Testis (tissue), 3 donors: Measurements from ENCODE around the gene KCTD3. TPM values are rescaled to one million over a fixed set of nuclear protein-coding genes. Genes with fewer than 3 reads are reported as not detected.

Source experiments
- DNase-seq: peaks from one replicate; pipeline ENCODE4 v3.0.0-alpha.2; 2019
- H3K27ac ChIP-seq, 2 donors: fragments of 200-600 bp; sonication (generic); one replicate each; pipeline ENCODE4 v1.5.1; 2019
- H3K27me3 ChIP-seq: fragments of 200-600 bp; sonication (generic); one replicate; pipeline ENCODE4 v1.5.1; 2019
- H3K36me3 ChIP-seq: fragments of 200-600 bp; sonication (generic); one replicate; pipeline ENCODE4 v1.5.1; 2017; ENCODE audit warnings: low read depth; ENCODE audit errors: missing control alignments
- H3K4me1 ChIP-seq: fragments of 200-600 bp; sonication (generic); one replicate; pipeline ENCODE4 v1.5.1; 2019
- H3K4me3 ChIP-seq, 2 donors: fragments of 200-600 bp; sonication (generic); one replicate each; pipeline ENCODE4 v1.5.1; 2017 to 2019
- H3K9me3 ChIP-seq: fragments of 200-600 bp; sonication (generic); one replicate; pipeline ENCODE4 v1.5.1; 2017
- CTCF ChIP-seq, 3 experiments: fragments of 450-650 bp in 2 of 3; fragments of 200-600 bp in 1 of 3; sonication (generic) in 1 of 3; IDR thresholded peaks; one replicate each; pipeline ENCODE4 v1.5.1; 2016 to 2019; ENCODE audit warnings: antibody characterized with exemption in 3 of 3, mild to moderate bottlenecking in 2 of 3, moderate library complexity in 1 of 3
- POLR2A ChIP-seq: fragments of 450-650 bp; IDR thresholded peaks from one replicate; pipeline ENCODE4 v1.6.1; 2017; ENCODE audit warnings: antibody characterized with exemption, mild to moderate bottlenecking, moderate library complexity
- WGBS, 2 donors: methylation state at CpG; one replicate each; pipeline ENCODE4 v1.1.5; 2018; 5-methylcytosine and 5-hydroxymethylcytosine counted together
- intact Hi-C: fragments of 100-400 bp; cut with DNase I; formaldehyde crosslinking; loops from one replicate; pipeline ENCODE4 v1.15.1; 2023; ENCODE audit warnings: low total_unique reads
- polyA plus RNA-seq: library from polyadenylated mRNA; stranded (reverse); fragments of 350-450 nt; fragmentation: Illumina TruSeq; extraction: RNeasy Lipid Tissue Mini Kit (QIAGEN cat#74804); gene quantifications from one replicate; pipeline ENCODE4 v1.2.3, GENCODE V29; 2014; ENCODE audit warnings: low read depth, low replicate concordance; ENCODE audit not compliant: insufficient read depth
- total RNA-seq, 2 donors: library from RNA; depleted of rRNA; stranded (reverse); fragments of >200 nt; gene quantifications; one replicate each; pipeline ENCODE4 v1.2.3, GENCODE V29; 2016

KCTD3 gene
- total and polyA plus RNA-seq, 3 donors from 2014 or later = 38.1 to 81.5 (median 70.2) TPM

DNA sequence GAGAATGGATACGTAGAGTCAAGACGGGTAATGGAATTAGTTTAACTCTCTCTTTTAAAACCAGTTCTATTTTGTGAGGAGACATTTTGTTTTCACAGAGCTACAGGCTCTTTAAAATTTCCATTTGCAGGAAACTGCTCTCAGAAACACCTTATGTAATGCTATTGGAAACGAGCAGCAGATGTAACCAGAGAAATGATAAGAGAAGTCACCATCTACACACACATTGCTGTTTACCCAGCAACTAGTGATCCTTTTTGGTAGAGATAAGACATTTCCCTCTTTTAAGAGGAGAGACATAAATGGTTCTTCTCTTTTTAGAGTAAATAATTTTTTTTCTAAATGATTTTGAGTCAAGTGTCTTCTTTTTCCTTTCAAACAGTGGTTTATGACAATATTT is 80.6 kb downstream of the KCTD3 start:
- no peak for DNase-seq
- Histone ChIP-seq H3K4me1 (no peaks in the 10 kb centered on the region), H3K36me3 (no peaks in the 10 kb centered on the region), H3K27ac (no peak overlapping the region), H3K27me3 (no peaks in the 10 kb centered on the region), H3K9me3 (no peaks in the 10 kb centered on the region), H3K4me3 (no peak overlapping the region)
- 53 to 67% methylated on average over 3 of the region's 3 CpGs for WGBS, 2 donors
- intact Hi-C loops = no loop called here
- TF ChIP-seq CTCF (IDR thresholded peaks at IDR 0.05) = no peak
- no peak for TF ChIP-seq POLR2A

DNA sequence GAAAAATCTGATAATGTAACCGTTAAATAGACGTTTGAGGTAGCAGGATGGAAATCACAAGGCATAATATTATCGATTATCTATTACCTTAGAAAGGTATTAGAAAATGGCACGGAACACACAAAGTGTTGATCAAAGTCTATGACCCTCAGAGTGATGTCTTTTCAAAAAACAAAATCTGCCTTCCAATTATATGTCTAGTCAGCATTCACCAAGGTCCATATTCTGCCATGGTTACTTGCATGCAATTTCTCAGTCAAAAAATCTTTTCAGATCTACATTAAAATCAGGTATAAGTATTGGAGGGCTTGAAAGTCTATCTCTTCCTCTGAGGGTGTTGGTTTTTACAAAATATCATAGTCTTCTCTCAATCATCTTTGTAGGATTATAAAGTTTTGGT is 81.9 kb downstream of the KCTD3 start:
- no peaks in the 10 kb centered on the region for H3K27me3 ChIP-seq
- no peaks in the 10 kb centered on the region for H3K4me1 ChIP-seq
- 89 to 97% methylated on average over 4 of the region's 4 CpGs for WGBS, 2 donors
- no peak for DNase-seq
- intact Hi-C loops = no loop called here
- no peak overlapping the region for H3K4me3 ChIP-seq
- TF ChIP-seq POLR2A (no peak), CTCF (IDR thresholded peaks at IDR 0.05) (no peak)
- H3K27ac ChIP-seq = no peak overlapping the region
- H3K36me3 ChIP-seq = no peaks in the 10 kb centered on the region
- no peaks in the 10 kb centered on the region for H3K9me3 ChIP-seq

GRCh38 chr1:215650446-215651149 is 83.5 kb downstream of the KCTD3 start:
- 48 to 55% methylated on average over 9 of the region's 9 CpGs for WGBS, 2 donors
- Histone ChIP-seq H3K27ac (no peak overlapping the region), H3K9me3 (no peaks in the 10 kb centered on the region), H3K4me3 (no peak overlapping the region), H3K36me3 (no peaks in the 10 kb centered on the region), H3K27me3 (no peaks in the 10 kb centered on the region), H3K4me1 (no peaks in the 10 kb centered on the region)
- TF ChIP-seq CTCF (IDR thresholded peaks at IDR 0.05) (no peak), POLR2A (no peak)
- DNase-seq = no peak
- intact Hi-C loops = no loop called here

- H3K27ac ChIP-seq = no peak overlapping the region
- H3K27me3 ChIP-seq = no peaks in the 10 kb centered on the region
- no peak overlapping the region for H3K4me3 ChIP-seq
- no peaks in the 10 kb centered on the region for H3K9me3 ChIP-seq
- TF ChIP-seq POLR2A (no peak), CTCF (IDR thresholded peaks at IDR 0.05) (no peak)
- H3K36me3 ChIP-seq = no peaks in the 10 kb centered on the region
- H3K4me1 ChIP-seq = no peaks in the 10 kb centered on the region
- DNase-seq = no peak
- intact Hi-C loops = no loop called here
- 64 to 65% methylated on average over 3 of the region's 3 CpGs for WGBS, 2 donors
These were observed 84.8 kb downstream of the KCTD3 start for GRCh38 chr1:215651867-215652266.

DNA sequence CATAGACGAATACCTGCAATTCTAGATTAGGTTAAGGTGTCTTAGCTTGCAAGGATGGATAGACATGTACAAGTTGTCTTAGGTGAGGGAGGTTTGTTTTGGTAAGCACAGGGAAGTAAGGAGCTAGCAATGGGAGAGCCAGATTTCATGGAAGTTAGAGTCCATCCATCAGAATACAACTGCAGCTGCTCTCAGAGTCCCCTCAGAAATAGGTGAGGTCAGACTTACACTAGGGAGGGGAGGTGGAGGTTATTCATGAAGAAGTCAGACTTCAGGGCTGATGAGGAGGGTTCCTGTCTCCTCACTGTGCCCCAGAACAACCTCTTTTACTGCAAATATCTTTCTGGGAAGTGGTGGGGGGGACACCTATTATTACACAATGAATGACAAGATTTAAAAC is 85.3 kb downstream of the KCTD3 start:
- no peak for DNase-seq
- H3K27ac ChIP-seq = no peak overlapping the region
- intact Hi-C loops = no loop called here

More for the DNA sequence above, 85.3 kb downstream of the KCTD3 start:
- H3K9me3 ChIP-seq = no peaks in the 10 kb centered on the region
- TF ChIP-seq CTCF (IDR thresholded peaks at IDR 0.05) = no peak
- no peak for TF ChIP-seq POLR2A
- H3K4me3 ChIP-seq = no peak overlapping the region
- 76 to 84% methylated on average over 1 of the region's 1 CpG for WGBS, 2 donors
- no peaks in the 10 kb centered on the region for H3K4me1 ChIP-seq
- H3K36me3 ChIP-seq = no peaks in the 10 kb centered on the region
- H3K27me3 ChIP-seq = no peaks in the 10 kb centered on the region
